ENCODE measurements around the gene DNAJC11.
"Not testable (repeated sequence)": the region's sequence is repeated elsewhere in the genome, so short reads cannot be mapped to it uniquely, and the experiment has no call there.

Gene DNAJC11

DNA sequence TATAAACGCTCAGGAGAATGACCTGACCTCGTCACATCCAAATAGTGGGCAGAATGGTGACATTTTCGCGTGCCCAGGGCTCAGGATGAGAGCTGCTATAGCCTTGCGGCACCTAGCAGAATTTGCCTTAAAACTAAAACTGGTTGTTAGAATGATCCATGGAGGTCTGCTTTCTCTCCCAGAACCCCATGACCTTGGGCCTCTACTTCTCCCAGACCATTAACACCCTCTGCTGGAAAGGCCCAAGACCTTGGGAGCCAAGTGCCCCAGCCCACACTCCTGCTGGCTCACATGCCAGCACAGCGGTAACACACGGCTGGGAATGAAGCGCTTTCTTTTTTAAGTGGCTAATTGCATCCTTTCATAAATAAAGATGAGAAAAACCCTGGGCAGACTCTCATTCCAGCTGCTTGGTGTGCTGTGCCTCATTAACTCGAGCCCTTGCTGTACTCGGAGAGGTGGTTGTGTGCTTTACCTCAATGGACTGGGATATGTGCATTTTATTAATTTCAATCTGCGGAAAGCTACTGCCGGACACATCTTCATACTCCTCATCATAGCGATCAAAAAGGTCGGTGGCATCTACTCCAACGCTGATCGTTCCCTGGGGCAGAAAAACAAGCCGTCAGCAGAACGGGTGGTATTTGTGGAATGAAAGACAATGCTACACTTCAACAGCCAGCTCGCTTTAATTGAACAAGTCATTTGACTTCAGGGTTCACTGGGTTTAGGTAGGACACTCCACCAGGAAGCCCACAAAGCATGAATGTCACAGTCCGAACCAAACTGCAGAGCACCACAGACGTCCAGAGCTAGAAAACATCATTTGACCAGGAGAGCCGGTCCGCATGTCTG is 48.0 kb downstream of the DNAJC11 start:
- no peak overlapping the region for H3K4me3 ChIP-seq (ENCODE audit: low read length)
- TF ChIP-seq CTCF (conservative IDR thresholded peaks at IDR 0.05; ENCODE audit: low read length): no peak
- no peak for DNase-seq (ENCODE audit: low read depth)

GRCh38 chr1:6652986-6653385 is 48.6 kb downstream of the DNAJC11 start:
- TF ChIP-seq CTCF (conservative IDR thresholded peaks at IDR 0.05; ENCODE audit: low read length): no peak
- no peak for DNase-seq (ENCODE audit: low read depth)
- H3K4me3 ChIP-seq (ENCODE audit: low read length): no peak overlapping the region

DNA sequence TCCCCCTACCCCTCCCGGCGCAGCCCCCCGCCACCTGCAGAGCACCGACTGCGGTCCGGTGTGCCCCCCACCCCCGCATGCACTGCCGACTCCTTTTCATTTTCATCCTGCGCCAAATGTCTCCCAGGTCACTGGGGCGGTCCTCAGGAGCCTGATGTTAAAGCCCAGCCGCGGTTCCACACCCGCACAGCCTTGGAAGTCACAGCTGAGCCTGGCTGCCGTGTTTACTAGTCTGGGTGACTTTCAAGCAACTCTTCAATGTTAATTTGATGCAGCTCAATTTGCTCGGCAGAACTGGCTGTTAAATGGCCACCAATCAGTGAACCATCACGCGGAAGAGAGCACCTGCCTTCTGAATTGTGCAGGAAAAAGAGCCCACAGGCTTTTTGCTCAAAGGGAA is 49.7 kb downstream of the DNAJC11 start:
- no peak for TF ChIP-seq CTCF (conservative IDR thresholded peaks at IDR 0.05; ENCODE audit: low read length)
- H3K4me3 ChIP-seq (ENCODE audit: low read length): no peak overlapping the region
- DNase-seq (ENCODE audit: low read depth): no peak

- no peak for TF ChIP-seq CTCF (conservative IDR thresholded peaks at IDR 0.05; ENCODE audit: low read length)
- no peak overlapping the region for H3K4me3 ChIP-seq (ENCODE audit: low read length)
- DNase-seq (ENCODE audit: low read depth): no peak
These were observed 53.1 kb downstream of the DNAJC11 start for GRCh38 chr1:6648556-6648955.

DNA sequence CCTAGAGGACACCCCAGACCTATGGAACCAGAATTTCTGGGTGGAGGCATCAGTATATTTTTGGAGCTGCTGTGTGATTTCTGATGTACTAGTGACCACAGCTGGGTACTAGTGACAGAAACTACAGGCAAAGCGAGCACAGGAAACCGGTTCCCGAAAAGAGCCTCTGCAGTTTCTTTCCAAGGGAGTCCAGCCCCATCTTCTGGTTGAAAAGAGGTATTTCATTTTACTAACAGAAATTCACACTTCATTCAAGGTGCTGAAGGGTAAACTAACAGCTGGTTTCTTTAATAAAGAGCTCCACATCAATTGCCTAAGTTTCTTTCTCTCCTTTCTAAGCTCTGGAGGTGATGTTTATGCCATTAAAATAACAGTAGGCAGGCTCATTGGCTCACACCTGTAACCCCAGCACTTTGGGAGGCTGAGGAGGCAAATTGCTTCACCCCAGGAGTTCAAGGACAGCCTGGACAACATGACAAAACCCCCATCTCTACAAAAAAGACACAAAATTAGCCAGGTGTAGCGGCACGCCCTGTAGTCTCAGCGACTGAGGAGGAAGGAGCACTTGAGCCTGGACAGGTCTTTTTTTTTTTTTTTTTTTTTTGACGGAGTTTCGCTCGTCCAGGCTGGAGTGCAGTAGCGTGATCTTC is 55.0 kb downstream of the DNAJC11 start:
- peak; percentile 76 for TF ChIP-seq CTCF (conservative IDR thresholded peaks at IDR 0.05; ENCODE audit: low read length)
- H3K4me3 ChIP-seq (ENCODE audit: low read length): no peak overlapping the region
- peak; percentile 68 for DNase-seq (ENCODE audit: low read depth)

DNA sequence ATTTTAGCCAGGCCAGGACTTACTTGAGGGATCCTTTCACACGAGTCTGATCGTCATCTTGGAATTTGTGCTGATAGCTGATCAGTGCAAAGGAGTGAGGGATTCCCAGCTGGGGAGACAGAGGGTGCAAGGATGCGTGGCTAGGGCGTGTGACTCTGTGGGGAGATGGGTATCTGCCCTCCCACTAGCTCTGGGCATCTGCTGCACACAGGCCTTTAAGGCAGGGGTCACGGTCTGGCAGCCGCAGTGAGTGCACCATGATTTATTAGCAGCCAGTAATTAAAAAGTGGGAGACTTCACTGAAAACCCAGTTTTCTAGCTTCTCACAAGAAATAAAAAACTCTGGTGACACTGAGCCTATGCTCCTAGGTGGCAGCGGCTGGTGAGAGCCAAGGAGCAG is 56.6 kb downstream of the DNAJC11 start:
- no peak for TF ChIP-seq CTCF (conservative IDR thresholded peaks at IDR 0.05; ENCODE audit: low read length)
- H3K4me3 ChIP-seq (ENCODE audit: low read length): no peak overlapping the region
- no peak for DNase-seq (ENCODE audit: low read depth)

GRCh38 chr1:6640867-6641266 is 60.7 kb downstream of the DNAJC11 start:
- DNase-seq (ENCODE audit: low read depth); H3K4me3 ChIP-seq (ENCODE audit: low read length): not testable (repeated sequence)
